OCI-LY3 (cell line): Measurements from ENCODE around the gene EMD.

Experiments used
- H2AFZ ChIP-seq: fragments of 200-600, 300-600 bp; shearing (Covaris generic); 2 replicates; pipeline ENCODE4 v1.6.0; 2014; ENCODE audit warnings: antibody characterized with exemption, low read depth, low read length
- H3K27ac ChIP-seq: fragments of 200-600, 300-600 bp; sonication (generic); 2 replicates; pipeline ENCODE4 v1.5.1; 2014; ENCODE audit warnings: mild to moderate bottlenecking, low read length, moderate library complexity, mixed read lengths
- H3K27me3 ChIP-seq: fragments of 200-600, 300-600 bp; sonication (generic); 2 replicates; pipeline ENCODE4 v1.6.1; 2014; ENCODE audit warnings: low read depth, low read length, mixed read lengths
- H3K36me3 ChIP-seq: fragments of 200-600, 300-600 bp; sonication (generic); replicated peaks from 2 replicates; pipeline ENCODE3; 2014; ENCODE audit warnings: low read depth, low read length, mixed read lengths
- H3K4me1 ChIP-seq: fragments of 300-600, 200-600 bp; sonication (generic); 2 replicates; pipeline ENCODE4 v1.6.1; 2014; ENCODE audit warnings: low read length, mixed read lengths
- H3K4me2 ChIP-seq: fragments of 200-600, 300-600 bp; sonication (generic); 2 replicates; pipeline ENCODE4 v1.6.1; 2014; ENCODE audit warnings: low read length, mixed read lengths
- H3K4me3 ChIP-seq: fragments of 300-600, 200-600 bp; sonication (generic); 2 replicates; pipeline ENCODE4 v1.5.1; 2014; ENCODE audit warnings: antibody characterized with exemption, mild to moderate bottlenecking, low read length, moderate library complexity
- H3K79me2 ChIP-seq: fragments of 300-600, 200-600 bp; shearing (Covaris generic); 2 replicates; pipeline ENCODE4 v1.6.1; 2014; ENCODE audit warnings: mild to moderate bottlenecking, low read length, mixed read lengths
- H3K9ac ChIP-seq: fragments of 300-600, 200-600 bp; shearing (Covaris generic); 2 replicates; pipeline ENCODE4 v1.6.0; 2014; ENCODE audit warnings: mild to moderate bottlenecking, low read length, moderate library complexity
- H3K9me3 ChIP-seq: fragments of 200-600, 300-600 bp; shearing (Covaris generic); 2 replicates; pipeline ENCODE4 v1.6.1; 2014; ENCODE audit warnings: low read length, mixed read lengths; ENCODE audit not compliant: insufficient read depth
- H4K20me1 ChIP-seq: fragments of 200-600, 300-600 bp; sonication (generic); 2 replicates; pipeline ENCODE4 v1.6.1; 2016; ENCODE audit warnings: low read length, mixed read lengths; ENCODE audit not compliant: insufficient read depth
- EZH2phosphoT487 ChIP-seq: fragments of 200-600 bp; shearing (Covaris generic); IDR thresholded peaks from 2 replicates; pipeline ENCODE4 v1.6.1; 2018; ENCODE audit warnings: antibody characterized with exemption, mixed run types, low read depth
- TF ChIP-seq, protein P1 (sequence below): fragments of 200-600, 300-600 bp; sonication (generic); IDR thresholded peaks from 2 replicates; pipeline ENCODE4 v1.5.1; 2014; ENCODE audit warnings: antibody characterized with exemption, low read length, low read depth

The EMD gene

DNA sequence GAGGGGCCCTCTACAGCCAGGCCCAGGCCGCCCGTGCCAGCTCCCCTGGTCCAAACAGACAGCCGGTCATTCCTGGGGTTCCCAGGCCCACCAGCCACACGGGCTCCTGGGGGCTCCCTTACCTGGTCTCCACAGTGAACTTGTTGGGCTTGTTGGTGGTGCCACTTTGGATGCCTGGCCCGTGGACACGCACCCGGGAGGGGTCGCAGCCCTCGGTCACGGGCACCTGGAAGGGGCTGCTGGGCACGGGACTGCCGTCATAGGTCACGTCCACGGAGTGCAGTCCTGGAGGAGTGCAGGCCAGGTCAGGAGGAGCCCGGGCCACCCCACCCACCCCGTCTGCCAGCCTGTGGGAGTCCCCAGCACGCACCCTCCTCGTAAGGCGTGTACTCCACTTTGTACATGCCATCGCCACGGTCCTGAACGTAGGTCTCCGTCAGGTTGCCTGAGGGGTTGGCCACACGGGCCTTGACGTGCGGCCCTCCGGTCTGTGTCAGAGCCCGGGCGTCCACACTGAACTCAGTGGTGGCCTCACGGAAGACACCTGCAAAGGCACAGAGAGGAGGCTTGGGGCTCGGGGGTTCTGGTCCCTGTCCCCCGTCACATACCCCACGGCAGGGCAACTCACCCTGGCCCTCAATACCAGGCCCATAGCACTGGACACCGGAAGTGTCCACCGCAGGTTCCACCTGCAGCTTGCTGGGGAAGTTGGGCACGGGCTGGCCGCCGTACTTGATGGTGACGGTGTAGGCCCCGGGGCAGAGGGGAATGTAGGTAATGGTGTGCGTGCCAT lies 19.5 kb upstream of the EMD start:
- no peak for TF ChIP-seq EZH2phosphoT487
- TF ChIP-seq, protein P1, sequence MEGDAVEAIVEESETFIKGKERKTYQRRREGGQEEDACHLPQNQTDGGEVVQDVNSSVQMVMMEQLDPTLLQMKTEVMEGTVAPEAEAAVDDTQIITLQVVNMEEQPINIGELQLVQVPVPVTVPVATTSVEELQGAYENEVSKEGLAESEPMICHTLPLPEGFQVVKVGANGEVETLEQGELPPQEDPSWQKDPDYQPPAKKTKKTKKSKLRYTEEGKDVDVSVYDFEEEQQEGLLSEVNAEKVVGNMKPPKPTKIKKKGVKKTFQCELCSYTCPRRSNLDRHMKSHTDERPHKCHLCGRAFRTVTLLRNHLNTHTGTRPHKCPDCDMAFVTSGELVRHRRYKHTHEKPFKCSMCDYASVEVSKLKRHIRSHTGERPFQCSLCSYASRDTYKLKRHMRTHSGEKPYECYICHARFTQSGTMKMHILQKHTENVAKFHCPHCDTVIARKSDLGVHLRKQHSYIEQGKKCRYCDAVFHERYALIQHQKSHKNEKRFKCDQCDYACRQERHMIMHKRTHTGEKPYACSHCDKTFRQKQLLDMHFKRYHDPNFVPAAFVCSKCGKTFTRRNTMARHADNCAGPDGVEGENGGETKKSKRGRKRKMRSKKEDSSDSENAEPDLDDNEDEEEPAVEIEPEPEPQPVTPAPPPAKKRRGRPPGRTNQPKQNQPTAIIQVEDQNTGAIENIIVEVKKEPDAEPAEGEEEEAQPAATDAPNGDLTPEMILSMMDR = no peak
- no peak overlapping the region for H3K4me2 ChIP-seq
- H3K4me3 ChIP-seq = no peak overlapping the region
- H3K9ac ChIP-seq = no peak overlapping the region
- H3K4me1 ChIP-seq = no peaks in the 10 kb centered on the region
- no peaks in the 10 kb centered on the region for H3K79me2 ChIP-seq
- H3K27ac ChIP-seq = no peak overlapping the region
- H3K36me3 ChIP-seq = peaks cover 26% of the 10 kb centered on the region
- no peaks in the 10 kb centered on the region for H3K27me3 ChIP-seq
- no peaks in the 10 kb centered on the region for H4K20me1 ChIP-seq
- no peaks in the 10 kb centered on the region for H3K9me3 ChIP-seq
- no peak overlapping the region for H2AFZ ChIP-seq

DNA sequence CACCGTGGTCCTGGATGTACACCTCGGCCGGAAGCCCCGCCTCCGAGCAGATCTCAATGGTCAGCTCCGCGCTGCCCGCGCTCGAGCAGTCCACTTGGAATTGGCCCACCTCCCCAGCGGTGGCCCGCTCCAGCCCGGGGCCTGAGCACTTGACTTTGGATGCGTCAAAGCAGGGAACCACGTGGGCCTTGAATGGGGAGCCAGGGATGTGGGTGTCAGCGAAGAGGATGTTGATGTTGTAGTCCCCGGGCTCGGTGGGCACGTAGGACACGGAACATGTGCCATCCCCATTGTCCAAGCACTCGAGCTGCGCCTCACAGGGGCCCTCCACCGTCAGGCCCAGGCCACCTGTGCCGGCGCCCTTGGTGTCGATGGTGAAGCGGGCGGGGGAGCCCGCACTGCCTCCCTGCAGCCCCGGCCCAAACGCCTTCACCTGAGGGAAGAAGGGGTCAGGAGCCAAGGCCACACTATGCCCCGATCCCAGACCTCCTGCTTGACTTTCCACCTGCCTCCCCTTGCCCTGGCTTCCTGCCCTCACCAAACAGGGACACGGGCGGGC lies 18.9 kb upstream of the EMD start:
- Histone ChIP-seq H2AFZ (no peak overlapping the region), H3K79me2 (no peaks in the 10 kb centered on the region), H3K27me3 (no peaks in the 10 kb centered on the region), H3K9me3 (no peaks in the 10 kb centered on the region), H3K4me1 (no peaks in the 10 kb centered on the region), H3K4me3 (no peak overlapping the region), H4K20me1 (no peaks in the 10 kb centered on the region), H3K4me2 (no peak overlapping the region), H3K36me3 (peaks cover 26% of the 10 kb centered on the region), H3K27ac (no peak overlapping the region), H3K9ac (no peak overlapping the region)
- TF ChIP-seq, protein P1 = no peak
- TF ChIP-seq EZH2phosphoT487 = no peak

DNA sequence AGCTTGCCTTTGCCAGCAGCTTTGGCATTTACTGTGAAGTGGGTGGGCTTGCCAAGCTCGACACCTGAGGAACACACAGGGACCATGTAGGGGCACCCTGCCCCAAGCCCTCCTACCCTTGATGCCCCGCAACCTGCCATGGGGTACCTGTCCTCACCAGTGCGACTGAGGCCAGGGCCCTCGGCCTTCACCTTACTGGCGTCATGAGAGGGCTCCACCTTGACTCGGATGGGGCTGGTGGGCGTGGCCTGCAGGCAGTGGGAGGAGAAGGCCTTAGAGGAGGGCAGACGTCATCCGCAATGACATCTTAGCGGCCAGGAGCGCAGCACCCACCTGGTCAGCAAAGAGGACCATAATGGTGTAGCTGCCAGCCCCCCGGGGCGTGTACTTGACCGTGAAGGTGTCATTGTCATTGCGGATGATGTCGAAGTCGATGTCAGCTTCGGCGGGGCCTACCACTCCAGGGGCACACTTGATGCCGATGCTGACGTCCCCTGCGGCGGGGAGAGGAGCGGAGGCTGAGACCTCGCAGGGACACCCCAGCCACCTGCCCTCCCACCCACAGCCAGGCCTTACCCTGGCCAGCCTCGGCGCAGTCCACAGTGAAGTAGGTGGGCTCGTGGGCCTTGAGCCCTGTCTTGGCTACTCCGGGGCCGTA lies 16.9 kb upstream of the EMD start:
- Histone ChIP-seq H3K9ac (no peak overlapping the region), H3K9me3 (no peaks in the 10 kb centered on the region), H3K36me3 (peaks cover 42% of the 10 kb centered on the region), H3K4me2 (no peak overlapping the region), H2AFZ (no peak overlapping the region), H3K27me3 (no peaks in the 10 kb centered on the region), H4K20me1 (0 out of 2 replicates have a peak, but pooled peaks cover 9% of the 10 kb centered on the region), H3K4me1 (no peaks in the 10 kb centered on the region), H3K79me2 (peaks cover 11% of the 10 kb centered on the region; the same call in 1 of the 2 replicates), H3K4me3 (no peak overlapping the region), H3K27ac (no peak overlapping the region)
- TF ChIP-seq EZH2phosphoT487 = no peak
- TF ChIP-seq, protein P1 = no peak

DNA sequence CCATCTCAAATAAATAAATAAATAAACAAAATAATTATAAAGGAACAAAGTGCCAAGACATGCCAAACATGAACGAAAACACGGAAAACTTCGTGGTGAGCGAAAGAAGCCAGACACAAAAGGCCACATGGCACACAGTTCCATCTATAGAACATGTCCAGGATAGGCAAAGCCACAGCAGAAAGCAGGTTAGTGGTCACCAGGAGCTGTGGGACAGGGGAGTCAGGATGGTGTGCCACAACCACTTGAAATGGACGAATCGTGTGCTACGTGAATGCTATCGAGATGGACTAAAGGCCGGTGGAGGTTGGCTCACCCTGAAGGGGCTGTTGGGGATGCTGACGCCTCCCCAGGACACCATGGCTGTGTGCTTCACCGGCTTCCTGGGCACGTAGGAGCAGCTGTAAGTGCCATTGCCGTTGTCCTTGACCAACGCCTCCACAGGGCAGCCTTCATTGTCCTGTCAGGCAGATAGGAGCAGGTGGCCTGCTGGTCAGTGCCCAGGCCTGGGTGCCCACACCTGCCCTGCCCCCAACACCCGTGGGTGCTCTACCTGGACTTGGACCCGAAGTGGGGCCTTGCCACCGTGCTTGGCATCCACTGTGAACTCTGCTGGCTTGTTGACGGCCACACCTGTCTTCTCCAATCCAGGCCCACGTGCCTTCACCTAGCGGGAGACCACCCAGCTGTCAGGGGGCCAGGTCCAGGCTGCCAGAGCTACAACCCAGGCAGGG lies 15.2 kb upstream of the EMD start:
- Histone ChIP-seq H3K9me3 (no peaks in the 10 kb centered on the region), H3K4me3 (no peak overlapping the region), H3K27ac (no peak overlapping the region), H3K36me3 (peaks cover 42% of the 10 kb centered on the region), H3K9ac (no peak overlapping the region), H3K27me3 (no peaks in the 10 kb centered on the region), H3K4me2 (no peak overlapping the region), H4K20me1 (peaks cover 19% of the 10 kb centered on the region; the same call in 1 of the 2 replicates), H2AFZ (no peak overlapping the region), H3K4me1 (peaks cover 4% of the 10 kb centered on the region), H3K79me2 (peaks cover 28% of the 10 kb centered on the region)
- no peak for TF ChIP-seq EZH2phosphoT487
- TF ChIP-seq, protein P1 = no peak
